Activated CD8-positive, alpha-beta memory T cell treated with anti-CD3 and anti-CD28 coated beads for 1 hour (primary cell): ENCODE measurements around the gene SPACA9.

ENCODE experiments used
- DNase-seq, 2 donors: peaks; one replicate each; pipeline ENCODE4 v3.0.0-alpha.2; 2020; ENCODE audit warnings: low read depth in 1 of 2; ENCODE audit errors: extremely low read depth in 1 of 2

The SPACA9 gene

GRCh38 chr9:132888151-132888550 is 9.5 kb downstream of the SPACA9 start:
- no peak for DNase-seq

- no peak for DNase-seq
These were observed 13.7 kb downstream of the SPACA9 start for GRCh38 chr9:132892400-132892799.

GRCh38 chr9:132894346-132894745 is 15.6 kb downstream of the SPACA9 start:
- DNase-seq, result no peak

- DNase-seq, result no peak
These were observed 16.5 kb downstream of the SPACA9 start for GRCh38 chr9:132894862-132895835.

GRCh38 chr9:132896264-132896663 is 17.6 kb downstream of the SPACA9 start:
- no peak for DNase-seq

GRCh38 chr9:132896906-132897305 is 18.2 kb downstream of the SPACA9 start:
- no peak for DNase-seq

GRCh38 chr9:132898051-132898450 is 19.4 kb downstream of the SPACA9 start:
- DNase-seq, result no peak

GRCh38 chr9:132901858-132902831 is 23.4 kb downstream of the SPACA9 start:
- peak; percentile 47 to 50 for DNase-seq

GRCh38 chr9:132903574-132904492 is 25.1 kb downstream of the SPACA9 start:
- no peak for DNase-seq

- no peak for DNase-seq
These were observed 27.0 kb downstream of the SPACA9 start for GRCh38 chr9:132905726-132906125.

- DNase-seq, result no peak
These were observed 29.9 kb downstream of the SPACA9 start for GRCh38 chr9:132908635-132909034.

GRCh38 chr9:132909311-132909710 is 30.6 kb downstream of the SPACA9 start:
- no peak for DNase-seq

- no peak for DNase-seq
These were observed 31.7 kb downstream of the SPACA9 start for GRCh38 chr9:132910376-132910775.

- DNase-seq, result no peak
These were observed 33.4 kb downstream of the SPACA9 start for GRCh38 chr9:132912131-132912530.

GRCh38 chr9:132914924-132915323 is 36.2 kb downstream of the SPACA9 start:
- no peak for DNase-seq

- DNase-seq, result no peak
These were observed 41.0 kb downstream of the SPACA9 start for GRCh38 chr9:132919614-132920268.

- DNase-seq, result no peak
These were observed 44.7 kb downstream of the SPACA9 start for GRCh38 chr9:132923346-132923902.

GRCh38 chr9:132927704-132928103 is 49.0 kb downstream of the SPACA9 start:
- DNase-seq, result no peak

GRCh38 chr9:132931178-132931735 is 52.6 kb downstream of the SPACA9 start:
- no peak for DNase-seq
